Vagina (tissue), 2 donors: Measurements from ENCODE around the gene C13orf46.

Experiments
- CTCF ChIP-seq, 3 experiments: fragments of 450-650 bp in 2 of 3; fragments of 200-600 bp in 1 of 3; sonication (generic) in 1 of 3; IDR thresholded peaks; one replicate each; pipeline ENCODE4 v1.5.1; 2017 to 2019; ENCODE audit warnings: antibody characterized with exemption in 3 of 3, mild to moderate bottlenecking in 2 of 3, moderate library complexity in 2 of 3
- POLR2A ChIP-seq, 2 donors: fragments of 450-650 bp; IDR thresholded peaks; one replicate each; pipeline ENCODE4 v1.6.1; 2017; ENCODE audit warnings: antibody characterized with exemption in 2 of 2, mild to moderate bottlenecking in 2 of 2, moderate library complexity in 2 of 2
- POLR2AphosphoS5 ChIP-seq, 2 donors: sonication (generic); formaldehyde crosslinking; IDR thresholded peaks; one replicate each; pipeline ENCODE4 v1.9.0; 2017; ENCODE audit warnings: antibody characterized with exemption in 2 of 2, mild to moderate bottlenecking in 2 of 2, low read depth in 1 of 2; ENCODE audit not compliant: insufficient read depth in 1 of 2

- TF ChIP-seq POLR2AphosphoS5 (IDR thresholded peaks at IDR 0.05; ENCODE audit: insufficient read depth in 1 of 2, low read depth in 1 of 2) (no peak), CTCF (IDR thresholded peaks at IDR 0.05) (no peak), POLR2A (IDR thresholded peaks at IDR 0.05) (no peak)
Observed at GRCh38 chr13:114019367-114019766, 45.5 kb upstream of the C13orf46 start.
